Umbilical cord (tissue), 2 donors: Measurements from ENCODE around the gene GRAPL. TPM values are rescaled to one million over a fixed set of nuclear protein-coding genes. Genes with fewer than 3 reads are reported as not detected.
"Not testable (repeated sequence)": the region's sequence is repeated elsewhere in the genome, so short reads cannot be mapped to it uniquely, and the experiment has no call there.

Source experiments
- DNase-seq: peaks from one replicate; pipeline ENCODE4 v3.0.0-alpha.2; 2015; ENCODE audit warnings: low spot score
- total RNA-seq: library from RNA; depleted of rRNA; stranded (reverse); fragments of >200 nt; gene quantifications from one replicate; pipeline ENCODE4 v1.2.3, GENCODE V29; 2014; ENCODE audit warnings: low replicate concordance; ENCODE audit not compliant: insufficient read depth

Gene GRAPL
- total RNA-seq, 1 donor from 2014 or later: not detected

- DNase-seq: not testable (repeated sequence)
Observed at GRCh38 chr17:19188870-19189708, 61.7 kb downstream of the GRAPL start.

- not testable (repeated sequence) for DNase-seq
Observed at GRCh38 chr17:19189781-19190405, 62.5 kb downstream of the GRAPL start.

- DNase-seq: not testable (repeated sequence)
Observed at GRCh38 chr17:19196382-19197204, 69.2 kb downstream of the GRAPL start.

- not testable (repeated sequence) for DNase-seq
Observed at GRCh38 chr17:19202448-19202847, 75.1 kb downstream of the GRAPL start.

GRCh38 chr17:19203429-19203828 is 76.0 kb downstream of the GRAPL start:
- DNase-seq: not testable (repeated sequence)

Other genes with a start within 250 kb of the GRAPL start
- 0.48 TPM for gene SLC5A10, start 175.4 kb upstream of the GRAPL start, total RNA-seq
- gene FAM83G, start 122.8 kb upstream of the GRAPL start, total RNA-seq: 4.8 TPM
- 5.1 TPM for gene GRAP, start 80.6 kb upstream of the GRAPL start, total RNA-seq
- gene EPN2, start 109.8 kb downstream of the GRAPL start, total RNA-seq: 42.1 TPM
- 15.9 TPM for gene B9D1, start 235.1 kb downstream of the GRAPL start, total RNA-seq